Activated naive CD8-positive, alpha-beta T cell treated with anti-CD3 and anti-CD28 coated beads for 36 hours (primary cell): ENCODE measurements around the gene BSCL2. TPM values are rescaled to one million over a fixed set of nuclear protein-coding genes. Genes with fewer than 3 reads are reported as not detected.
A peak's percentile ranks its signal among the peaks of the same experiment; 100 is the strongest.

Experiments
- DNase-seq: peaks from one replicate; pipeline ENCODE4 v3.0.0; 2021
- H3K27ac Mint-ChIP-seq: one replicate; pipeline ENCODE4 v1.8.0; 2022; ENCODE audit warnings: mild to moderate bottlenecking, moderate library complexity, mixed read lengths
- H3K27me3 Mint-ChIP-seq: one replicate; pipeline ENCODE4 v1.8.0; 2022; ENCODE audit warnings: mild to moderate bottlenecking, mixed read lengths
- H3K36me3 Mint-ChIP-seq: one replicate; pipeline ENCODE4 v1.8.0; 2021; ENCODE audit warnings: mild to moderate bottlenecking, mixed read lengths
- H3K4me1 Mint-ChIP-seq: one replicate; pipeline ENCODE4 v1.8.0; 2021; ENCODE audit warnings: mixed read lengths
- H3K4me3 Mint-ChIP-seq: one replicate; pipeline ENCODE4 v1.8.0; 2022; ENCODE audit warnings: mild to moderate bottlenecking, moderate library complexity, mixed read lengths
- H3K9me3 Mint-ChIP-seq: one replicate; pipeline ENCODE4 v1.8.0; 2022; ENCODE audit warnings: mixed read lengths
- total RNA-seq, 2 experiments: library from RNA; stranded (reverse); gene quantifications; one replicate each; pipeline ENCODE4 v1.2.3, GENCODE V29; 2021

BSCL2 gene
- total RNA-seq, 2 experiments from 2014 or later = 22.7 to 23.7 TPM

DNA sequence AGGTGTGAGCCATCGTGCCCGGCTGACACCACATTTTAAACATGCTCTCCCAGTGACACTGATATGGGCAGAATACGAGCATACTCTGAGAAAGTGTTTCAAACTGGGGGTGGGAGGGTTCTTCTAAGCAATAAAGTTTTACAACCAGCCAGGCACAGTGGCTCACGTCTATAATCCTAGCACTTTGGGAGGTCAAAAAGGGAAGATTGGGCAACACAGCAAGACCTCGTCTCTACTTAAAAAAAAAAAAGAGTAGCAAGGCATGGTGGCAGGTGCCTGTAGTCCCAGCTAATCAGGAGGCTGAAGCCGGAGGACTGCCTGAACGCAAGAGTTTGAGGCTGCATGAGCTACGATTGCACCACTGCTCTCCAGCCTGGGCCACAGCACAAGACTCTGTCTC, 63.0 kb downstream of the BSCL2 start:
- H3K36me3 Mint-ChIP-seq = peaks cover 40% of the 10 kb centered on the region

More for the DNA sequence above, 63.0 kb downstream of the BSCL2 start:
- Mint-ChIP-seq H3K27ac (peak overlapping the region; percentile 38), H3K4me3 (peak overlapping the region; percentile 14), H3K9me3 (no peaks in the 10 kb centered on the region), H3K4me1 (peaks cover 38% of the 10 kb centered on the region), H3K27me3 (no peaks in the 10 kb centered on the region)
- no peak for DNase-seq

Other genes with a start within 250 kb of the BSCL2 start
- 10 to 100 TPM; 12.3 to 12.5 TPM for gene AHNAK, start 160.6 kb downstream of the BSCL2 start, total RNA-seq
- 1,000 to 10,000 TPM; 1,924 to 1,929 TPM for gene EEF1G, start 133.5 kb downstream of the BSCL2 start, total RNA-seq
- gene TUT1, start 115.9 kb downstream of the BSCL2 start, total RNA-seq = 10 to 100 TPM; 29.1 to 32.2 TPM
- gene MTA2, start 105.6 kb downstream of the BSCL2 start, total RNA-seq = 100 to 1,000 TPM; 196 to 200 TPM
- 100 to 1,000 TPM; 112 to 121 TPM for gene EML3, start 94.6 kb downstream of the BSCL2 start, total RNA-seq
- 1 to 10 TPM; 2.0 to 2.8 TPM for gene ROM1, start 94.2 kb downstream of the BSCL2 start, total RNA-seq
- 10 to 100 TPM; 63.0 to 68.7 TPM for gene B3GAT3, start 85.4 kb downstream of the BSCL2 start, total RNA-seq
- gene GANAB, start 60.8 kb downstream of the BSCL2 start, total RNA-seq = 100 to 1,000 TPM; 198 to 211 TPM
- 10 to 100 TPM; 41.2 TPM for gene INTS5, start 54.1 kb downstream of the BSCL2 start, total RNA-seq
- 100 to 1,000 TPM; 147 to 159 TPM for gene C11orf98, start 42.2 kb downstream of the BSCL2 start, total RNA-seq
- gene CSKMT, start 42.1 kb downstream of the BSCL2 start, total RNA-seq = 10 to 100 TPM; 28.7 to 39.7 TPM
- 1 to 10 TPM; 5.0 to 5.7 TPM for gene UQCC3, start 35.8 kb downstream of the BSCL2 start, total RNA-seq
- 10 to 100 TPM; 22.6 to 26.0 TPM for gene LBHD1, start 35.2 kb downstream of the BSCL2 start, total RNA-seq
- gene UBXN1, start 28.4 kb downstream of the BSCL2 start, total RNA-seq = 100 to 1,000 TPM; 123 to 124 TPM
- gene LRRN4CL, start 17.9 kb downstream of the BSCL2 start, total RNA-seq = under 1 TPM; 0.16 to 0.21 TPM
- gene GNG3, start 252 bp upstream of the BSCL2 start, total RNA-seq = not detected
- gene HNRNPUL2, start 20.0 kb upstream of the BSCL2 start, total RNA-seq = 10 to 100 TPM; 54.4 to 56.3 TPM
- 10 to 100 TPM; 29.3 to 33.4 TPM for gene TTC9C, start 21.1 kb upstream of the BSCL2 start, total RNA-seq
- gene ZBTB3, start 46.7 kb upstream of the BSCL2 start, total RNA-seq = 1 to 10 TPM; 4.8 to 6.3 TPM
- gene POLR2G, start 54.2 kb upstream of the BSCL2 start, total RNA-seq = 100 to 1,000 TPM; 125 to 131 TPM
- 10 to 100 TPM; 22.0 to 22.1 TPM for gene TAF6L, start 64.0 kb upstream of the BSCL2 start, total RNA-seq
- gene TMEM179B, start 80.0 kb upstream of the BSCL2 start, total RNA-seq = 10 to 100 TPM; 30.7 to 34.3 TPM
- 1 to 10 TPM; 9.4 to 10.0 TPM for gene TMEM223, start 84.6 kb upstream of the BSCL2 start, total RNA-seq
- gene NXF1, start 98.0 kb upstream of the BSCL2 start, total RNA-seq = 100 to 1,000 TPM; 107 to 111 TPM
- gene STX5, start 124.6 kb upstream of the BSCL2 start, total RNA-seq = 10 to 100 TPM; 19.5 to 20.4 TPM
- not detected for gene TEX54, start 125.4 kb upstream of the BSCL2 start, total RNA-seq
- 100 to 1,000 TPM; 139 to 141 TPM for gene WDR74, start 132.2 kb upstream of the BSCL2 start, total RNA-seq
- 100 to 1,000 TPM; 408 to 428 TPM for gene SLC3A2, start 173.5 kb upstream of the BSCL2 start, total RNA-seq
- not detected for gene CHRM1, start 213.9 kb upstream of the BSCL2 start, total RNA-seq